A549 (cell line): Measurements from ENCODE around the gene TCF3. TPM values are rescaled to one million over a fixed set of nuclear protein-coding genes. Genes with fewer than 3 reads are reported as not detected.

Experiments
- ATAC-seq, 2 experiments: fragments of 200-7000 bp in 1 of 2; fragments of >200 bp in 1 of 2; cut with Nextera tagmentation in 1 of 2; cut with Tn5 transposase in 1 of 2; 3 replicates each; pipeline versions ENCODE4 v1.8.0 to v1.9.1; 2018 to 2020; ENCODE audit warnings: mild to moderate bottlenecking in 1 of 2, moderate library complexity in 1 of 2
- CTCF ChIA-PET: fragments of 300-600 bp; sonication (Branson Sonifier 250); formaldehyde crosslinking; extraction: SDS; loops from one replicate; lab custom pipeline; 2021; ENCODE audit warnings: antibody characterized with exemption, inconsistent platforms; lab: Yijun Ruan, JAX
- POLR2A ChIA-PET: fragments of 350-600 bp; formaldehyde crosslinking; extraction: SDS; loops from one replicate; lab custom pipeline; 2021; ENCODE audit warnings: antibody characterized with exemption, inconsistent platforms; lab: Yijun Ruan, JAX
- DNase-seq, 2 experiments: peaks; one replicate each; pipeline versions ENCODE4 v3.0.0 to v3.0.0-alpha.2; 2011 to 2016; ENCODE audit warnings: low read depth in 1 of 2, low spot score in 1 of 2
- FAIRE-seq: peaks from 2 replicates; lab custom pipeline; 2011; peaks lifted over from hg19 to GRCh38; lab: Jason Lieb, UNC
- H3K27ac ChIP-seq, 2 experiments: fragments of >200 bp; sonication (Bioruptor Twin); formaldehyde crosslinking; 3 replicates each; pipeline ENCODE4 v1.5.1; 2016 to 2017
- H3K4me1 ChIP-seq: fragments of >200 bp; sonication (Bioruptor Twin); formaldehyde crosslinking; 3 replicates; pipeline ENCODE4 v1.6.1; 2016
- H3K4me2 ChIP-seq: fragments of >200 bp; sonication (Bioruptor Twin); formaldehyde crosslinking; 3 replicates; pipeline ENCODE4 v1.6.1; 2016
- H3K4me3 ChIP-seq: fragments of >200 bp; sonication (Bioruptor Twin); formaldehyde crosslinking; 3 replicates; pipeline ENCODE4 v1.5.1; 2016
- H3K9me3 ChIP-seq: fragments of >200 bp; sonication (Bioruptor Twin); formaldehyde crosslinking; 3 replicates; pipeline ENCODE4 v1.6.1; 2016
- ATOH8 ChIP-seq: fragments of 250-450 bp; sonication (Bioruptor Pico); IDR thresholded peaks from 2 replicates; pipeline ENCODE4 v1.5.0; 2020; ENCODE audit warnings: low read depth, mild to moderate bottlenecking, moderate library complexity
- BCL3 ChIP-seq: fragments of >200 bp; sonication (Bioruptor Twin); formaldehyde crosslinking; IDR thresholded peaks from 3 replicates; pipeline ENCODE4 v1.6.1; 2016
- CBX8 ChIP-seq: fragments of 200-600 bp; sonication (generic); IDR thresholded peaks from 2 replicates; pipeline ENCODE4 v1.6.1; 2016
- FOSB ChIP-seq: fragments of 250-450 bp; sonication (Bioruptor Pico); IDR thresholded peaks from 2 replicates; pipeline ENCODE4 v1.5.0; 2020; ENCODE audit warnings: mild to moderate bottlenecking, moderate library complexity
- HEYL ChIP-seq: fragments of 250-450 bp; sonication (Bioruptor Pico); IDR thresholded peaks from 2 replicates; pipeline ENCODE4 v1.8.0; 2021; ENCODE audit warnings: mild to moderate bottlenecking, moderate library complexity
- HOXB13 ChIP-seq: fragments of 250-450 bp; sonication (Bioruptor Pico); IDR thresholded peaks from 2 replicates; pipeline ENCODE4 v1.5.0; 2020; ENCODE audit warnings: low read depth, mild to moderate bottlenecking, moderate library complexity
- JUNB ChIP-seq: fragments of >200 bp; sonication (Bioruptor Twin); formaldehyde crosslinking; IDR thresholded peaks from 2 replicates; pipeline ENCODE4 v1.6.1; 2016
- MAZ ChIP-seq: fragments of 150-350 bp; IDR thresholded peaks from 2 replicates; pipeline ENCODE4 v1.6.1; 2014; ENCODE audit warnings: antibody characterized with exemption, low read depth, low read length, borderline replicate concordance
- RCOR1 ChIP-seq: fragments of 150-350 bp; IDR thresholded peaks from 2 replicates; pipeline ENCODE4 v1.6.1; 2014; ENCODE audit warnings: antibody characterized with exemption, low read length, low read depth
- REST ChIP-seq: fragments of 200-600 bp; sonication (generic); IDR thresholded peaks from 2 replicates; pipeline ENCODE4 v1.6.1; 2016; ENCODE audit warnings: antibody characterized with exemption, mild to moderate bottlenecking, moderate library complexity
- RFX5 ChIP-seq: fragments of 450-650 bp; IDR thresholded peaks from 2 replicates; pipeline ENCODE4 v1.7.1; 2014; ENCODE audit warnings: antibody characterized with exemption, mild to moderate bottlenecking, moderate library complexity
- TP53 ChIP-seq: fragments of 250-450 bp; sonication (Bioruptor Pico); IDR thresholded peaks from 2 replicates; pipeline ENCODE4 v1.5.0; 2021; ENCODE audit warnings: mild to moderate bottlenecking, moderate library complexity
- ZNF302 ChIP-seq: fragments of 250-450 bp; sonication (Bioruptor Pico); IDR thresholded peaks from 2 replicates; pipeline ENCODE4 v1.9.0; 2021; ENCODE audit warnings: inconsistent platforms, mild to moderate bottlenecking, moderate library complexity
- ZSCAN20 ChIP-seq: fragments of 250-450 bp; sonication (Bioruptor Pico); IDR thresholded peaks from 2 replicates; pipeline ENCODE4 v1.8.0; 2022; ENCODE audit warnings: mild to moderate bottlenecking, moderate library complexity
- WGBS: methylation state at CpG from one replicate; pipeline ENCODE4 v1.1.6; 2017; ENCODE audit errors: missing lambda C conversion rate; 5-methylcytosine and 5-hydroxymethylcytosine counted together
- polyA plus RNA-seq, 4 experiments: library from polyadenylated mRNA; depleted of rRNA in 3 of 4; stranded (reverse); fragments of >200 nt; fragmentation: RNase III in 1 of 4; extraction: RNeasy Plus Mini Kit Qiagen cat#74134 plus additional on column Dnase treatment in 1 of 4; gene quantifications; 2 replicates in 3 of 4; 3 replicates in 1 of 4; pipeline ENCODE4 v1.2.3, GENCODE V29; 2011 to 2017

Gene TCF3
- polyA plus RNA-seq, 2 of the 4 experiments (the other 2 are of a cell fraction), result 25.6 to 52.6 TPM

GRCh38 chr19:1656988-1657536 lies 4.6 kb upstream of the TCF3 start:
- WGBS, result 77% methylated on average over 6 of the region's 8 CpGs
- TF ChIP-seq FOSB (CRISPR knock-in tag) (no peak), ZNF302 (CRISPR knock-in tag) (no peak), RCOR1 (no peak), ATOH8 (no peak), TP53 (CRISPR knock-in tag) (no peak), RFX5 (no peak)
- Histone ChIP-seq H3K4me1 (peaks cover 8% of the 10 kb centered on the region; the same call in 2 of the 3 replicates), H3K4me2 (no peak overlapping the region), H3K9me3 (no peaks in the 10 kb centered on the region), H3K27ac (no peak overlapping the region), H3K4me3 (no peak overlapping the region)
- CTCF ChIA-PET, result interaction anchor here (1.1 kb wide), 1 partner anchor 127 kb away, joined by 3 read pairs; no protein-coding TSS in a partner anchor
- POLR2A ChIA-PET, result no interaction called here
- ATAC-seq (no peak), FAIRE-seq (no peak), DNase-seq (no peak)

- H3K4me2 ChIP-seq, result no peak overlapping the region
- H3K4me3 ChIP-seq, result no peak overlapping the region
- ChIA-PET POLR2A (no interaction called here), CTCF (interaction anchor here (1.0 to 3.3 kb wide), 3 partner anchors 16 to 128 kb away, joined by 3 to 14 read pairs (median 4); no protein-coding TSS in a partner anchor)
- H3K4me1 ChIP-seq, result peaks cover 8% of the 10 kb centered on the region; the same call in 2 of the 3 replicates
- 86% methylated on average over 17 of the region's 19 CpGs for WGBS
- H3K9me3 ChIP-seq, result no peaks in the 10 kb centered on the region
- H3K27ac ChIP-seq, result no peak overlapping the region
- ATAC-seq (no peak), FAIRE-seq (no peak), DNase-seq (no peak)
- TF ChIP-seq BCL3, result no peak
- TF ChIP-seq ZSCAN20, result no peak
- no peak for TF ChIP-seq JUNB
- no peak for TF ChIP-seq FOSB (CRISPR knock-in tag)
- TF ChIP-seq HEYL (CRISPR knock-in tag), result no peak
- no peak for TF ChIP-seq HOXB13 (CRISPR knock-in tag)
- TF ChIP-seq REST, result no peak
- TF ChIP-seq MAZ, result no peak
- TF ChIP-seq CBX8, result no peak
Observed at GRCh38 chr19:1655987-1656608, 3.7 kb upstream of the TCF3 start.
